ENCODE data around the gene TMCO1.
"Not testable (repeated sequence)": the region's sequence is repeated elsewhere in the genome, so short reads cannot be mapped to it uniquely, and the experiment has no call there.

TMCO1 gene

GRCh38 chr1:165768513-165769394 lies at the start of gene TMCO1:
Gene TMCO1 (minus strand): TSS chr1:165768868. CDS start chr1:165768751, 117 bp downstream.
- peak; percentile 92 for DNase-seq (ENCODE audit: low read depth)

GRCh38 chr1:165816826-165817497 lies 48.3 kb upstream of the TMCO1 start:
- DNase-seq (ENCODE audit: low read depth), result no peak

- no peak for DNase-seq (ENCODE audit: low read depth)
Measured at GRCh38 chr1:165816157-165816556, 47.5 kb upstream of the TMCO1 start.

GRCh38 chr1:165815725-165816124 lies 47.1 kb upstream of the TMCO1 start:
- DNase-seq (ENCODE audit: low read depth), result no peak

- no peak for DNase-seq (ENCODE audit: low read depth)
Measured at GRCh38 chr1:165807613-165808012, 38.9 kb upstream of the TMCO1 start.

GRCh38 chr1:165804513-165804912 lies 35.8 kb upstream of the TMCO1 start:
- DNase-seq (ENCODE audit: low read depth), result not testable (repeated sequence)

GRCh38 chr1:165799387-165799786 lies 30.7 kb upstream of the TMCO1 start:
- no peak for DNase-seq (ENCODE audit: low read depth)

GRCh38 chr1:165795894-165796293 lies 27.2 kb upstream of the TMCO1 start:
- no peak for DNase-seq (ENCODE audit: low read depth)

- DNase-seq (ENCODE audit: low read depth), result no peak
Measured at GRCh38 chr1:165793951-165794350, 25.3 kb upstream of the TMCO1 start.

GRCh38 chr1:165787741-165788140 lies 19.1 kb upstream of the TMCO1 start:
- no peak for DNase-seq (ENCODE audit: low read depth)

- DNase-seq (ENCODE audit: low read depth), result not testable (repeated sequence)
Measured at GRCh38 chr1:165783519-165783918, 14.9 kb upstream of the TMCO1 start.

GRCh38 chr1:165778197-165778596 lies 9.5 kb upstream of the TMCO1 start:
- not testable (repeated sequence) for DNase-seq (ENCODE audit: low read depth)

- peak; percentile 71 for DNase-seq (ENCODE audit: low read depth)
Measured at GRCh38 chr1:165773324-165773965, 4.8 kb upstream of the TMCO1 start.

- DNase-seq (ENCODE audit: low read depth), result no peak
Measured at GRCh38 chr1:165772739-165773138, 4.1 kb upstream of the TMCO1 start.

GRCh38 chr1:165764277-165764676 lies 4.4 kb downstream of the TMCO1 start:
- DNase-seq (ENCODE audit: low read depth), result no peak

- DNase-seq (ENCODE audit: low read depth), result no peak
Measured at GRCh38 chr1:165763442-165763841, 5.2 kb downstream of the TMCO1 start.

GRCh38 chr1:165762725-165763124 lies 5.9 kb downstream of the TMCO1 start:
- DNase-seq (ENCODE audit: low read depth), result no peak

GRCh38 chr1:165759095-165759494 lies 9.6 kb downstream of the TMCO1 start:
- no peak for DNase-seq (ENCODE audit: low read depth)

GRCh38 chr1:165755393-165756010 lies 13.2 kb downstream of the TMCO1 start:
- no peak for DNase-seq (ENCODE audit: low read depth)

- DNase-seq (ENCODE audit: low read depth), result no peak
Measured at GRCh38 chr1:165753934-165754333, 14.7 kb downstream of the TMCO1 start.

- no peak for DNase-seq (ENCODE audit: low read depth)
Measured at GRCh38 chr1:165748550-165748949, 20.1 kb downstream of the TMCO1 start.
